WERI-Rb-1 (cell line): ENCODE measurements around the gene CMIP.
"Not testable (repeated sequence)": the region's sequence is repeated elsewhere in the genome, so short reads cannot be mapped to it uniquely, and the experiment has no call there.

Experiments used
- DNase-seq: peaks from one replicate; pipeline ENCODE4 v3.0.0-alpha.2; 2020
- H3K27ac ChIP-seq: fragments of 250-450 bp; sonication (Bioruptor Pico); 2 replicates; pipeline ENCODE4 v1.5.1; 2020; ENCODE audit warnings: mild to moderate bottlenecking, moderate library complexity
- H3K27me3 ChIP-seq: fragments of 250-450 bp; sonication (Bioruptor Pico); 2 replicates; pipeline ENCODE4 v1.5.1; 2021; ENCODE audit warnings: mild to moderate bottlenecking, low read depth, moderate library complexity; ENCODE audit not compliant: insufficient read depth, severe bottlenecking
- H3K36me3 ChIP-seq: fragments of 250-450 bp; sonication (Bioruptor Pico); 2 replicates; pipeline ENCODE4 v1.5.1; 2020; ENCODE audit warnings: mild to moderate bottlenecking, moderate library complexity
- H3K4me3 ChIP-seq: 2 replicates; pipeline ENCODE4 v1.5.1; 2011; ENCODE audit warnings: low read depth, mild to moderate bottlenecking, control low read depth, low read length
- H3K9me3 ChIP-seq: fragments of 250-450 bp; sonication (Bioruptor Pico); 2 replicates; pipeline ENCODE4 v1.5.1; 2021; ENCODE audit warnings: mild to moderate bottlenecking, moderate library complexity; ENCODE audit not compliant: severe bottlenecking
- TF ChIP-seq, protein P1 (sequence below): IDR thresholded peaks from 2 replicates; pipeline ENCODE4 v1.5.1; 2011; ENCODE audit warnings: low read depth, mild to moderate bottlenecking, control low read depth, inconsistent platforms, low read length

The CMIP gene

DNA sequence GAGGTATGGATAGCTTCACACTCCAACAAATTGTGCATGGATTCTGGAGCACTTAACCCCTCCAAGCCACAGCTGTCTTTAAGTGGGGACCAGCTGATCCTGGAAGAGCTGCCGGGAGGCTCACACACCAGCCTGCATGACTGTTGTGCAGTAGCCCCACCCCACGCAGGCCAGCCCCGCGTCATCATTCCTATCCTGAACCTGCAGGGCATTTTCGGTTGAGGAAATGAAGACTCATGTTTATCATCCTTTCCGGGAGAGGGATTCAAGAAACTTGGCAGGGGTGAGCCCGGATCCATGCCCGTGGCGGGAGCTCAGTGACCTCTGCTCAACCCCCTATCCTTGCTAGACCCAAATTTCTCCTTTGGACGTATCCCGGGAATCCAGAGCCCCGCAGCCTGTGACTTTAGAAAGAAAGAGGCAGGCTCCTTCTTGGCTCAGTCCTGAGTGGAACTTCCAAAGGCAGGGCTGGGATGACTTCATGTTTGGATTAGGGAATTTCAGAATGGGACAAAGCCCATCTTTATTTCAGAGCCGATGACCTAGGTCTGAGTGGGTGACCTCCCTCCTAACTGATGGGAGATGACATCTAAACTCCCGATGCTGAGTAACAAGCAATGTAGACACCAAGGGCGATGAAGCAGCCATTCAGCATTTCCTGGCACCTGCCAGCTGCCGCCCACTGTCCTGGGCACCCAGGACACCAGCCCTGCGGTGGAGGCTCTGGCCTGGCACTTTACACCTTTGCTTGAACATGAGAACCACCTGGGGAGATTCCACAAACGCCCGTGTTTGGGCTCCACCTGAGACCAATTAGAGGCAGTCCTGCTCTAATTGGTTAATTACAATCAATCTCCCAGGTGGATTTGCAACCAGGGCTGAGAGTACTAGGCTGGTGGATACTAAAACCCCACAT, 43.3 kb upstream of the CMIP start:
- no peak overlapping the region for H3K4me3 ChIP-seq
- no peak overlapping the region for H3K27ac ChIP-seq
- no peaks in the 10 kb centered on the region for H3K9me3 ChIP-seq
- H3K27me3 ChIP-seq, result no peaks in the 10 kb centered on the region
- TF ChIP-seq, protein P1, sequence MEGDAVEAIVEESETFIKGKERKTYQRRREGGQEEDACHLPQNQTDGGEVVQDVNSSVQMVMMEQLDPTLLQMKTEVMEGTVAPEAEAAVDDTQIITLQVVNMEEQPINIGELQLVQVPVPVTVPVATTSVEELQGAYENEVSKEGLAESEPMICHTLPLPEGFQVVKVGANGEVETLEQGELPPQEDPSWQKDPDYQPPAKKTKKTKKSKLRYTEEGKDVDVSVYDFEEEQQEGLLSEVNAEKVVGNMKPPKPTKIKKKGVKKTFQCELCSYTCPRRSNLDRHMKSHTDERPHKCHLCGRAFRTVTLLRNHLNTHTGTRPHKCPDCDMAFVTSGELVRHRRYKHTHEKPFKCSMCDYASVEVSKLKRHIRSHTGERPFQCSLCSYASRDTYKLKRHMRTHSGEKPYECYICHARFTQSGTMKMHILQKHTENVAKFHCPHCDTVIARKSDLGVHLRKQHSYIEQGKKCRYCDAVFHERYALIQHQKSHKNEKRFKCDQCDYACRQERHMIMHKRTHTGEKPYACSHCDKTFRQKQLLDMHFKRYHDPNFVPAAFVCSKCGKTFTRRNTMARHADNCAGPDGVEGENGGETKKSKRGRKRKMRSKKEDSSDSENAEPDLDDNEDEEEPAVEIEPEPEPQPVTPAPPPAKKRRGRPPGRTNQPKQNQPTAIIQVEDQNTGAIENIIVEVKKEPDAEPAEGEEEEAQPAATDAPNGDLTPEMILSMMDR, result no peak
- DNase-seq, result no peak
- no peaks in the 10 kb centered on the region for H3K36me3 ChIP-seq

DNA sequence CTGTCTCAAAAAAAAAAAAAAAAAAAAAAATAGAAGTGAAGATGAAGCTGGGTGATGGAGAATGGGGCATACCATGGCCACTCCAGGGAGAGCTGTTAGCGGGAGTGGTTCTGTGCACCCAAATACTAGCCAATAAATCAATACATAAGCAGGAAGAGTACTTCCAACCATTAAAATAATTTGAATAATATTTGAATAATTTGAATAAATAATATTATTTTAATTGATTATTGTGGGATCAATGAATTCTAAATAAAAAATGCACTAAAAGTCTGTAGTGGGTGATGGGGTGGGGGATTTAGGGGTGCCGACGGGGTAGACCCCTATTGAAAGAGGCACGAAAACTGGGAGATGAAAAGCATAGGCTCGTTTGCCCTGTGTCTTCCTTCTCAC, 41.4 kb upstream of the CMIP start:
- Histone ChIP-seq H3K27me3 (no peaks in the 10 kb centered on the region), H3K36me3 (no peaks in the 10 kb centered on the region), H3K4me3 (no peak overlapping the region), H3K9me3 (no peaks in the 10 kb centered on the region), H3K27ac (no peak overlapping the region)
- TF ChIP-seq, protein P1, result no peak
- no peak for DNase-seq

DNA sequence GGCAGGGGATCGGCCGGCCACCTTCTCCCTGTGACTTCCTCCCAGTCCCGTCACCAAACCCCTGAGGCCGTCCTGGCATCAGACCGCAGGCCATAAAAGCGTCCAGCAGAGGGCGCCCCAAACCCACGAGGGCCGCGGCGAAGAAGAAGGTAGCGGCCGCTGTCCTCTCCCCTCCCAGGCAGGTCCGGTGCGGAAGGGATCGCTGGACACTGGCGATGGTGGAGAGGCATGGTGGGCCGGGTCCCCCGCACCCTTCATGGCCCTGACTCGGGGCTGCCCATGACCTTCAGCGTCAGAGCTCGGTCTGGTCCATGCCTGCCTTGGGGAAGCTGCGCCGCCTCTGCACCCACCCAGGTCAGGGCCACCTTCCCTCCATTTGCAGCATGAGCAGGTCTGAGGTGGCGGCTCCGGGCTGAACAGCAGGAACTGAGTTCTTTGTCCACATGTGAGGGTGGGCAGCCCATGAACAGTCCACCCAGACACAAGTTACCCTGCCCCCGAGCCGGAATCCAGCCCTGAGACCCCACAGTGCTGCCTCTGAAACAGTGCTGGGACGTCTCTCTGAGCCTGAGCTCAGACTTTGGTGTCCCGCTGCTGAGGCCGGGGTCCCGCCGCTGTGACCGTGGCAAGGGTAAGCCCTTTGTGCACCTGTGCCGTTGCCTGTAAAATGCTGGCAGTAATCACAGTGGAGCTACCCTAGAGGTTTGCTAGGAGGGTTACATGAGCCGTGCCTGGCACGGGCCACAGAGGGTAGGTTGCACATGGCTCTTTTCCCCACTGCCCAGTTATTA, 40.8 kb upstream of the CMIP start:
- Histone ChIP-seq H3K36me3 (no peaks in the 10 kb centered on the region), H3K27me3 (no peaks in the 10 kb centered on the region), H3K9me3 (no peaks in the 10 kb centered on the region), H3K4me3 (peak overlapping the region; percentile 35), H3K27ac (no peak overlapping the region)
- DNase-seq, result peak; percentile 72
- TF ChIP-seq, protein P1, result peak; percentile 71

DNA sequence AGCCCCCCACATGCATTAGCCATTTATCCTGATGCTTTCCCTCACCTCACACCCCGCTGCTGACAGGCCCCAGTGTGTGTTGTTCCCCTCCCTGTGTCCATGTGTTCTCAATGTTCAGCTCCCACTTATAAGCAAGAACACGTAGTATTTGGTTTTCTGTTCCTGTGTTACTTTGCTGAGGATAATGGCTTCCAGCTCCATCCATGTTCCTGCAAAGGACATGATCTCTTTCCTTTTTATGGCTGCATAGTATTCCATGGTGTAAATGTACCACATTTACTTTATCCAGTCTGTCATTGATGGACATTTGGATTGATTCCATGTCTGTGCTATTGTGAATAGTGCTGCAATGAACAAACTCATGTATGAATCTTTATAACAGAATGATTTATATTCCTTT, 39.6 kb upstream of the CMIP start:
- not testable (repeated sequence) for DNase-seq, H3K36me3 ChIP-seq, H3K27me3 ChIP-seq, H3K9me3 ChIP-seq, H3K27ac ChIP-seq, H3K4me3 ChIP-seq

DNA sequence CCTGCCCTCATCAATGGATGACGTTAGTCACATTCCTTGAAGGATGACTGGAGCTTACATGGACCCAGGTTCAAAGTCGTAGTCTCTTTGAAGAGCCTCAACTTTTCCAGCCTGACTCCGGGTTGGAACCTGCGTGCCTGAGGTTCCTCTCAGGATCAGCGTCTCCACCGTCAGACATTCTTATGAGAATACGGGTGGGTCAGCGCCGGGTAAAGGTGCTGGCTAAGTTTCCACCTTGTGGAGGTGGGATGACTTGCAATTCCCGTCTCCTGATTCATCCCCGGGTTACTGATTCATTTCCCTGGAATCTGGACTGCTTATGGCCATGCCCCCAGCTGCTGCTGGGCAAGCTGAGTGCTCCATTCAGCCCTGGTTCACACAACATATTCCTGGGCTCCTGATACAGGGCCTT, 38.9 kb upstream of the CMIP start:
- Histone ChIP-seq H3K4me3 (no peak overlapping the region), H3K27ac (no peak overlapping the region), H3K9me3 (no peaks in the 10 kb centered on the region), H3K36me3 (no peaks in the 10 kb centered on the region), H3K27me3 (no peaks in the 10 kb centered on the region)
- TF ChIP-seq, protein P1, result no peak
- no peak for DNase-seq

DNA sequence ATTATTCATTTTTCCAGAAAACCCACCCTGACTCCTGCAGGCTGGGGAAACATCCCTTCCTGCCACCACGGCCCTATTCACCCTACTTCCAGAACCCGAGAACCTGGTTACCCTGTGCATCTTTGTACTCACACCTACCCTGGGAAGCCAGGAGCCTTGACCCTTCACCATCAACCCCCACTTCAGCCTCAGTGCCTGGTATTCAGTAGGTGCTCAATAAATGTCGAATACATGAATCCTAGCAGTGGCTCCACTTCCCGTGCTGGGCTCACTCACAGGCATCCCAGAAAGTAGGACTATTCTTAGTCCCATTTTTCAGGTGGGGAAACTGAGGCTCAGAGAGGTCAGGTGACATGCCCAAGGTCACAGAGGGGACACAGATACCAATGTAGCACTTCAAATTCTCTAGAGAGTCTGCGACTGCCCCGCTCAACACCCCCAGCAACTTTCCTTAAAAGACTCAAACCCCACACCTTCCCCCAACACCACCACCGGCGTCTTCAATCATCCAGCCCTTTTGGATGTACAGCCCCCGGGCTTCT, 36.1 kb upstream of the CMIP start:
- H3K36me3 ChIP-seq, result no peaks in the 10 kb centered on the region
- no peak overlapping the region for H3K4me3 ChIP-seq
- TF ChIP-seq, protein P1, result no peak
- DNase-seq, result no peak
- no peaks in the 10 kb centered on the region for H3K27me3 ChIP-seq
- no peaks in the 10 kb centered on the region for H3K9me3 ChIP-seq
- no peak overlapping the region for H3K27ac ChIP-seq
